Adrenal gland (tissue), 12 donors: ENCODE data around the gene TBXAS1. TPM values are rescaled to one million over a fixed set of nuclear protein-coding genes. Genes with fewer than 3 reads are reported as not detected.

Experiments used
- DNase-seq, 7 donors: peaks; one replicate each; pipeline ENCODE4 v3.0.0-alpha.2; 2019 to 2020
- H3K27ac ChIP-seq, 5 donors: fragments of 200-600 bp; sonication (generic) in 4 of 5; 1 replicate in 3 of 5; 2 replicates in 2 of 5; pipeline versions ENCODE4 v1.5.1 to v1.8.0; 2016 to 2020; ENCODE audit warnings: mild to moderate bottlenecking in 1 of 5
- H3K27me3 ChIP-seq: fragments of 200-600 bp; 2 replicates; pipeline ENCODE4 v1.8.0; 2021
- H3K36me3 ChIP-seq, 2 donors: fragments of 200-600 bp; replicated peaks in 1 of 2; 1 replicate in 1 of 2; 2 replicates in 1 of 2; pipeline versions ENCODE4 v1.5.1 to v1.8.0; 2018 to 2022
- H3K4me1 ChIP-seq, 2 donors: fragments of 200-600 bp; replicated peaks in 1 of 2; 1 replicate in 1 of 2; 2 replicates in 1 of 2; pipeline versions ENCODE4 v1.5.1 to v1.8.0; 2018 to 2021
- H3K4me3 ChIP-seq, 4 donors: fragments of 200-600 bp; sonication (generic) in 3 of 4; one replicate each; pipeline ENCODE4 v1.5.1; 2016 to 2018
- H3K9me3 ChIP-seq, 3 donors: fragments of 200-600 bp; sonication (generic) in 1 of 3; replicated peaks in 1 of 3; 1 replicate in 2 of 3; 2 replicates in 1 of 3; pipeline versions ENCODE4 v1.5.1 to v1.8.0; 2016 to 2021
- CTCF ChIP-seq, 6 experiments: fragments of 450-650 bp in 4 of 6; fragments of 200-600 bp in 2 of 6; sonication (generic) in 1 of 6; IDR thresholded peaks; 1 replicate in 5 of 6; 2 replicates in 1 of 6; pipeline versions ENCODE4 v1.5.1 to v1.8.0; 2016 to 2021; ENCODE audit warnings: antibody characterized with exemption in 6 of 6, mild to moderate bottlenecking in 2 of 6, moderate library complexity in 1 of 6
- POLR2A ChIP-seq, 2 donors: fragments of 450-650 bp; IDR thresholded peaks; one replicate each; pipeline ENCODE4 v1.6.1; 2017; ENCODE audit warnings: antibody characterized with exemption in 2 of 2, mild to moderate bottlenecking in 2 of 2, moderate library complexity in 1 of 2
- WGBS, 4 donors: extraction: QIAGEN DNeasy Blood & Tissue Kit in 2 of 4; methylation state at CpG; one replicate each; pipeline versions ENCODE4 v1.1.5 to v1.1.7; 2013 to 2017; 5-methylcytosine and 5-hydroxymethylcytosine counted together
- intact Hi-C, 2 donors: fragments of 100-400 bp; cut with DNase I; formaldehyde crosslinking; loops; one replicate each; pipeline versions ENCODE4 v1.14.1 to v1.15.0; 2022 to 2023
- polyA plus RNA-seq, 3 donors: library from polyadenylated mRNA; stranded (reverse); fragments of 200-250 nt in 2 of 3; fragments of 350-450 nt in 1 of 3; fragmentation: Illumina TruSeq in 1 of 3; extraction: RNeasy Lipid Tissue Mini Kit (QIAGEN cat#74804) in 1 of 3; gene quantifications; one replicate each; pipeline ENCODE4 v1.2.3, GENCODE V29; 2013 to 2014
- total RNA-seq, 9 donors: library from RNA; depleted of rRNA in 4 of 9; stranded (reverse); fragments of >200 nt in 4 of 9; fragments of 120-200 nt in 1 of 9; fragmentation: NEBNext Ultra II Directional in 1 of 9; extraction: Animal tissue kit (Norgen Biotek cat#: 25700) in 1 of 9; gene quantifications; one replicate each; pipeline versions ENCODE4 v1.1.0 to v1.2.4, GENCODE V29; 2013 to 2023
- donor health status: healthy with polysubstance abuse.
- donor health status: Bipolar disorder and iron deficiency.
- donor health status: DM: yes; HTN: yes; CAD: no.
- donor health status: DM: no; HTN: no; CAD: no.
- donor health status: DM: no; HTN: no; CAD: no.
- donor health status: DM: yes; HTN: yes; CAD: no.

The TBXAS1 gene
- total and polyA plus RNA-seq, 12 donors: 9.0 to 87.0 (median 27.3) TPM

DNA sequence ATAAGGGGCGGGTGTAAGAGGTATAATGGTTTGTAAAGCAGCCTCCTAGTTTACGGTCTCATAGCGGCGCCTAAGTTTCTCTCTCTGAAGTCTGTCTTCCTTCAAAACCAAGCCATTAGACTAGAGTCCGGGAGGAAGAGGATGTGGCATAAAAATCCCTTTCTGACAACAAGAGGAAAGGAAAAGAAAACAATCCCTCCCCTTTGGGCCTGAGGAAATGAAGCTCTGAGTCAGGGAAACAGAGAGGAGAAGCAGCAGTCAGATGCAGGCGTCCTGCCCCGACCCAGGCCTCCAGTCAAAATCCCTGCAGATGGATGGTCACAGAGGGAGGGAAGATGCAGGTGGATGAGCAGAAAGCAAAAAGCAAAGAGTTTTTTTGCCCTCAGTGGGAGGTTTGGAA lies 210.0 kb downstream of the TBXAS1 start:
- Histone ChIP-seq H3K36me3 (peaks cover 0 to 12% of the 10 kb centered on the region in 2 donors), H3K9me3 (no peaks in the 10 kb centered on the region), H3K27me3 (no peaks in the 10 kb centered on the region), H3K27ac (no peak overlapping the region), H3K4me3 (no peak overlapping the region), H3K4me1 (peaks cover 5 to 7% of the 10 kb centered on the region in 2 donors)
- 80 to 86% (median 81%) methylated on average over 7 of the region's 7 CpGs for WGBS, 4 donors
- intact Hi-C loops: no loop called here
- no peak for TF ChIP-seq POLR2A (IDR thresholded peaks at IDR 0.05)
- TF ChIP-seq CTCF (IDR thresholded peaks at IDR 0.05): no peak
- DNase-seq: peak in 1 of 7 donors; percentile 35

DNA sequence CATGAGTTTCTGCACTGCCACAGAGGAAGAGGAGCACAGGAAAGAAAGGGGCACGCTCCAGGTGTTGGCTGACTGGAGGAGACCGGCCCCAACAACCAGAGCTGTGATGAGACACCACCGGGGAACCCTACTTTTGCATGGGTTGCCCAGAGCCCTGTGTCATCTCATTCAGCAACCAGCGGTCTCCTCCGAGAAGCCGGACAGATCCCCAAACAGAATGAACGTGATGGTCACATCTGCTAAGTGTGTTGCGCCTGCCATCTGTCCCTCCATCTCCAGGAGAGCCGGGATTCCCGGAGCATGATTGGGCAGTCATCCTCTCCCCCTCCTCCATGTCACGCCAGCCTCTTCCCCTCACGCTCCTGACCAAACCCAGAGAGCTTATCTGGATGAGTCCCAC lies 210.8 kb downstream of the TBXAS1 start:
- peak in 1 of 7 donors; percentile 28 for DNase-seq
- H3K4me3 ChIP-seq: no peak overlapping the region
- H3K36me3 ChIP-seq: peaks cover 0 to 12% of the 10 kb centered on the region in 2 donors
- H3K27me3 ChIP-seq: no peaks in the 10 kb centered on the region
- TF ChIP-seq CTCF (IDR thresholded peaks at IDR 0.05) (no peak), POLR2A (IDR thresholded peaks at IDR 0.05) (no peak)
- no peaks in the 10 kb centered on the region for H3K9me3 ChIP-seq
- intact Hi-C loops: no loop called here
- H3K27ac ChIP-seq: no peak overlapping the region
- WGBS, 4 donors: 96% methylated on average over 10 to 12 of the region's 12 CpGs
- peaks cover 5 to 8% of the 10 kb centered on the region in 2 donors for H3K4me1 ChIP-seq

GRCh38 chr7:140041659-140042385 lies 212.8 kb downstream of the TBXAS1 start:
- intact Hi-C loops: no loop called here
- no peaks in the 10 kb centered on the region for H3K9me3 ChIP-seq
- DNase-seq: peak in 1 of 7 donors; percentile 23
- H3K4me1 ChIP-seq: peaks cover 0 to 13% of the 10 kb centered on the region in 2 donors
- H3K36me3 ChIP-seq: peaks cover 0 to 12% of the 10 kb centered on the region in 2 donors
- 87 to 95% (median 90%) methylated on average over 12 of the region's 12 CpGs for WGBS, 4 donors
- no peak overlapping the region for H3K27ac ChIP-seq
- no peak for TF ChIP-seq CTCF (IDR thresholded peaks at IDR 0.05)
- TF ChIP-seq POLR2A (IDR thresholded peaks at IDR 0.05): no peak
- H3K4me3 ChIP-seq: no peak overlapping the region
- H3K27me3 ChIP-seq: no peaks in the 10 kb centered on the region

- intact Hi-C loops: no loop called here
- WGBS, 4 donors: 87 to 93% (median 90%) methylated on average over 10 of the region's 10 CpGs
- Histone ChIP-seq H3K4me3 (no peak overlapping the region), H3K4me1 (peaks cover 0 to 13% of the 10 kb centered on the region in 2 donors), H3K9me3 (no peaks in the 10 kb centered on the region), H3K36me3 (peaks cover 0 to 7% of the 10 kb centered on the region in 2 donors), H3K27ac (no peak overlapping the region), H3K27me3 (no peaks in the 10 kb centered on the region)
- DNase-seq: peak in 1 of 7 donors; percentile 20
- TF ChIP-seq CTCF (IDR thresholded peaks at IDR 0.05) (no peak), POLR2A (IDR thresholded peaks at IDR 0.05) (no peak)
These were observed 213.3 kb downstream of the TBXAS1 start for GRCh38 chr7:140042386-140042670.
